SU-DHL-6 (cell line): ENCODE results near the gene IL1R1.

Source experiments
- EZH2phosphoT487 ChIP-seq: fragments of 200-600 bp; sonication (generic), shearing (Covaris generic); conservative IDR thresholded peaks from 2 replicates; pipeline ENCODE4 v1.6.1; 2018; ENCODE audit warnings: mild to moderate bottlenecking, antibody characterized with exemption, low read length, moderate library complexity, mixed read lengths
- TF ChIP-seq, protein P1 (sequence below): fragments of 200-600 bp; sonication (generic); IDR thresholded peaks from one replicate; pipeline ENCODE4 v1.5.1; 2017; ENCODE audit warnings: antibody characterized with exemption, mild to moderate bottlenecking, low read length, moderate library complexity; ENCODE audit not compliant: insufficient read depth, poor library complexity, severe bottlenecking

DNA sequence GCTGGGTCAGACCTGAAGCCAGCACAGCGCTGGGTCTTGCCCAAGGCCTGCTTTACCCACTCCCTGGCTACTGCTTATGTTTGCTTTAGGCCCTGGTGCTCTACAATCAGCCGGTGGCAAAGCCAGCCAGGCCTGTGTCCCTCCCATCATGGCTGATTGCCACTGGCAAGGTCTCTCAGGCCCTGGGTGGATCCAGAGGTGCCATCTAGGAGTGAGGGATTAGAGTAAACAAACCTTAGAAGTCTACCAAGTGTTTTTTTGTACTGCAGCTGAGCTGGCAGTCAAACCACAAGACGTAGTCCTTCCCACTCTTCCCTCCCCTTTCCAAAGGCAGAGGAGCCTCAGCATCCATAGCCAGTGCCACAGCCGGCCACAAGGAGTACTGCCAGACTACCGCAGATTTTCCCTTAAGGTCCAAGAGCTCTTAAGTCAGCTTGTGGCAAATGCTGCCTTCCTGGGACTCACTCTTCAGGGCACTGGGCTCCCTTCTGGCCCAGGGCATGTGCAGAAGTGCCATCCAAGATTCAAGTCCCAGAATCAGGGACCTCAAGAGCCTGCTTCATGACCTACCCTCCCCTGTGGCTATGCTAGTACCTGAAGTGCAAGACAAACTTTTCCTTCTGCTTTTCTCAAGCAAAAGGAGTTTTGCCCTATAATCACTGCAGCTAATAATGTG lies 64.3 kb downstream of the IL1R1 start:
- TF ChIP-seq, protein P1, sequence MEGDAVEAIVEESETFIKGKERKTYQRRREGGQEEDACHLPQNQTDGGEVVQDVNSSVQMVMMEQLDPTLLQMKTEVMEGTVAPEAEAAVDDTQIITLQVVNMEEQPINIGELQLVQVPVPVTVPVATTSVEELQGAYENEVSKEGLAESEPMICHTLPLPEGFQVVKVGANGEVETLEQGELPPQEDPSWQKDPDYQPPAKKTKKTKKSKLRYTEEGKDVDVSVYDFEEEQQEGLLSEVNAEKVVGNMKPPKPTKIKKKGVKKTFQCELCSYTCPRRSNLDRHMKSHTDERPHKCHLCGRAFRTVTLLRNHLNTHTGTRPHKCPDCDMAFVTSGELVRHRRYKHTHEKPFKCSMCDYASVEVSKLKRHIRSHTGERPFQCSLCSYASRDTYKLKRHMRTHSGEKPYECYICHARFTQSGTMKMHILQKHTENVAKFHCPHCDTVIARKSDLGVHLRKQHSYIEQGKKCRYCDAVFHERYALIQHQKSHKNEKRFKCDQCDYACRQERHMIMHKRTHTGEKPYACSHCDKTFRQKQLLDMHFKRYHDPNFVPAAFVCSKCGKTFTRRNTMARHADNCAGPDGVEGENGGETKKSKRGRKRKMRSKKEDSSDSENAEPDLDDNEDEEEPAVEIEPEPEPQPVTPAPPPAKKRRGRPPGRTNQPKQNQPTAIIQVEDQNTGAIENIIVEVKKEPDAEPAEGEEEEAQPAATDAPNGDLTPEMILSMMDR = no peak
- no peak for TF ChIP-seq EZH2phosphoT487
